GM19023 (cell line): Measurements from ENCODE around the gene RUFY4.
"Not testable (repeated sequence)": the region's sequence is repeated elsewhere in the genome, so short reads cannot be mapped to it uniquely, and the experiment has no call there.

ENCODE experiments used
- ATAC-seq: cut with Tn5 transposase; IDR thresholded peaks from one replicate; pipeline ENCODE4 v1.9.1; 2021; ENCODE audit warnings: mild to moderate bottlenecking, moderate library complexity; ENCODE audit not compliant: unreplicated experiment

The RUFY4 gene

GRCh38 chr2:218030409-218031195, 38.5 kb upstream of the RUFY4 start:
- ATAC-seq = no peak

- ATAC-seq = no peak
Observed at GRCh38 chr2:218031261-218031660, 37.8 kb upstream of the RUFY4 start.

- ATAC-seq = no peak
Observed at GRCh38 chr2:218031771-218032257, 37.2 kb upstream of the RUFY4 start.

GRCh38 chr2:218032336-218033171, 36.5 kb upstream of the RUFY4 start:
- ATAC-seq = no peak

GRCh38 chr2:218033208-218033589, 35.9 kb upstream of the RUFY4 start:
- no peak for ATAC-seq

- no peak for ATAC-seq
Observed at GRCh38 chr2:218033590-218034496, 35.2 kb upstream of the RUFY4 start.

GRCh38 chr2:218034497-218035213, 34.4 kb upstream of the RUFY4 start:
- peak; percentile 79 for ATAC-seq

- no peak for ATAC-seq
Observed at GRCh38 chr2:218035463-218036100, 33.5 kb upstream of the RUFY4 start.

- no peak for ATAC-seq
Observed at GRCh38 chr2:218036371-218036770, 32.7 kb upstream of the RUFY4 start.

- ATAC-seq = no peak
Observed at GRCh38 chr2:218039171-218039570, 29.9 kb upstream of the RUFY4 start.

GRCh38 chr2:218040883-218041282, 28.2 kb upstream of the RUFY4 start:
- ATAC-seq = no peak

GRCh38 chr2:218041302-218042168, 27.5 kb upstream of the RUFY4 start:
- ATAC-seq = no peak

GRCh38 chr2:218043100-218043499, 26.0 kb upstream of the RUFY4 start:
- ATAC-seq = no peak

- no peak for ATAC-seq
Observed at GRCh38 chr2:218043701-218044109, 25.3 kb upstream of the RUFY4 start.

- ATAC-seq = not testable (repeated sequence)
Observed at GRCh38 chr2:218044599-218044998, 24.5 kb upstream of the RUFY4 start.

- peak; percentile 77 for ATAC-seq
Observed at GRCh38 chr2:218046238-218046637, 22.8 kb upstream of the RUFY4 start.

- no peak for ATAC-seq
Observed at GRCh38 chr2:218047536-218048225, 21.4 kb upstream of the RUFY4 start.

- no peak for ATAC-seq
Observed at GRCh38 chr2:218051903-218052302, 17.1 kb upstream of the RUFY4 start.
